NCI-H2227 (cell line): Measurements from ENCODE around the gene KLHL12.

Experiments
- DNase-seq: peaks from one replicate; lab custom pipeline; 2025; ENCODE audit not compliant: unreplicated experiment; lab: John Stamatoyannopoulos, UW

The KLHL12 gene

DNA sequence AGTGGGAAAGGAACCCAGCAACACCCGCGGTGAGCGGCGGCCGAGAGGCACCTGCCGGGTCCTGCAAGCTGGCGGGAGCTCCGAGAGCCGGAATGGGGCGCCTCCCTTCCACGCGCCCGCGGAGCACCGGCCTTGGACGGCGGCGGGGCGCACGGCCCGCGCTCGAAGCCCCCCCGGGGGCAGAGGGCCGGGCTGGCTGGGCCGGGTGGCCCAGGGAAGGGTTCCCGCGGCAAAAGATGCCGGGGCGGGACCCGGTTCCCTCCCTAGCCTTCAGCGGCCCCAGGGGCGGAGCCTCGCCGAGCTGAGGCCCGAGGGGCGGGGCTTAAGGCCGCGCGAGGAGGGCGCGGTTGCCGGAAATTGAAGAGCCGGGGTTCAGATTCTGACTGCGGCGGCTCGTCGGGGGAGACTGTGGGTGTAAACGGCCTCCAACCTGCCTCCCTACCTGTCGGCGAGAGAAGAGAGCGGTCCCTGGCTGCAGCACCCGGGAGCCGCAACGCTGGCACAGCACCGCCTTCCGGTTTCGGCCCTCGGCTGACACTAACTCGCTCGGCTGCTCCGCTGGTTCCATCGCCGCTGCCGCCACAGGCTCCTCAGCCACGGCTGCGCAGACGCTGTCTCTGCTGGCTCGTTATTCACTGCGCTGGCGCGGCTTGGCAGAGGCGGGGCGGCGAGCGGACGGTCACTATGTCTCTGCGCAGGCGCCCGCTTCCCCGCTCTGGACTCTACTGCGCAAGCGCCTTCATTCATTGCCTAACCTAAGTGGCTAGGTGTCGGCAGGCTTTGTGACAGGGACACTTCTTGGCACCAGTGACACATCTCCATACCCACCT lies 38.3 kb downstream of the KLHL12 start, which contains the start of gene RABIF:
TSS of gene RABIF (minus strand) at position 619 of the 830 bp plus-strand sequence. CDS start at position 568, 51 bp downstream.
- peak; percentile 98 for DNase-seq

DNA sequence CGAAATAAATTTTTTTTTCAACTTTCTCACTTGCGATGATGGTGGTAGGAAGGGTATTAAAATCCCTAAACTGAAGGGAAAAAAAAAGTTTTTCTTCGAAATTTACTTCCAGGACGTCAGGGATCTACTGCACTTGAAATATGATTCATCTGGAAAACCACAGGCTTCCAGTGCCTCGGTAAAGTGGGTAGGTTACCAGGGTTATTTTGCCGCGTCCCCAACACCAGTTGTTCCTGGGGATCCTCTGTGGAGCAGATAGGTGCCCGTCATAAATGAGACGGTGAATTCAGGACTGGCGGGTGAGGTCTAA lies 38.9 kb downstream of the KLHL12 start:
- no peak for DNase-seq

DNA sequence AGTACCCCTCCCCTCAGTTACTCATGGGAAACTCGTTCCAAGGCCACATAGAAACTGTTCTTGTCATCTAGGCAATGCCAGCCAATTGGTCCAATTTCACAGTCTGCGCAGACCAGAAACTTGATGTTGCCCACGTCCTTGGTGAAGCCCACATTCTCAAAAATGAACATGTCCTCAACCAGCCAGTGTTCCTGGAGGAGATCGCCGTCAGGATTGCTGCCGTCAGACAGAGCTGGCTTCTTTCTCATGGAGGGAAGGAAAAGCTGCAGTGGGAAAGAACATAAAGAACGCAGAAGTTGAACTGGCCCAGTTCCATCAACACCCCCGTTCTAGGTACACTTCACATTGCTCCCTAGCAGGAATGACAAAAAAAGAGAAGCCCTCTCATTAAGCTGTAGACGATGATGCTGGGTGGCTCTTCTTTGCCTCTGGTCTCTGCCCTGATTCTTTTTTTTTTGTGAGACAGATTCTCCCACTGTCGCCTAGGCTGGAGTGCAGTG lies 46.0 kb downstream of the KLHL12 start:
- DNase-seq, result no peak

DNA sequence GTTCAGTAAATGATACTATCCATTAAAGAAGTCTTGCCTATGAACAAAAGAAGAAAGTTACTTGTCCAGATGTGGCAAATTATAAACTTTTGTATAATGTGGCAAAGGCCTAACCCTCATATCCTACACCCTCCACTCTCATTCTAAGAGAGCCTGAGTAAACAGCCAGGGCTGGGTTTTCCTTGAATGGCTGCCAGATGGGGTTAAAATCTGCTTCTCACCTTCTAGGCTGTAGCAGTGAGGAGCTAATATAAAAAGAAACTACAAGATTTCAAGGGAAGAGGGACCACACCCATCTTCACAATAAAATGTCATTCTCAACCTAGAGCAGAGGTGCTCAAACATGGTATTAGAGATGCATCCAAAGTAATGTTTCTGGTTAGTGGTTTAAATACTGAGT lies 47.0 kb downstream of the KLHL12 start:
- DNase-seq, result no peak

DNA sequence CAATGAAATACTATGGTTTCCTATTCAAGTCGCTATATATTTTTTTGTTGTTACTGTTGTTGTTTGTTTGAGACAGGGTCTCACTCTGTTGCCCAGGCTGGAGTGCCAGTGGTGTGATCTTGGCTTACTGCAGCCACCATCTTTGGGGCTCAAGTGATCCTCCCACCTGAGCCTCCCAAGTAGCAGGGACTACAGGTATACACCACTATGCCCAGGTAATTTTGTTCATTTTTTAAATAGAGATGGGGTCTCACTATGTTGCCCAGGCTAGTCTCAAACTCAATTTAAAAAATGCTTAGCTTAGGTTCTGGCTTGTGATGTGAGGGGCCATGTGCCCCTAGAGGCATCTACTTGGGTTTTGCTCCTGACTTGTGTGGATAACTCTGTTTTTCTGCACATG lies 47.9 kb downstream of the KLHL12 start:
- DNase-seq, result no peak

DNA sequence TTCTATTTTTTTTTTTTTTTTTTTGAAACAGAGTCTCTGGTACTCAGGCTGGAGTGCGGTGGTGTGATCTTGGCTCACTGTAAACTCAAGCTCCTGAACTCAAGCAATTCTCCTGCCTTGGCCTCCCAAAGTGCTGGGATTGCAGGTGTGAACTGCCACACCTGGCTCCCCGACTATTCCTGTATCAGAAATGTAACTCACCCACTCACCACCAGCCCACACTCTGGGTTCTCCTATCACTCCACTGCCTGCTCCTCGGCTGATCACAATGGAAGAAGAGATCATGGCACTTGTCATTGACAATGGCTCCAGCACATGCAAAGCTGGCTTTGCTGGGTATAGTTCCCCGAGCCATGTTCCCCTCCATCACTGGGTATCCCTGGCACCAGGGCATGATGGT lies 54.0 kb downstream of the KLHL12 start:
- DNase-seq, result no peak

DNA sequence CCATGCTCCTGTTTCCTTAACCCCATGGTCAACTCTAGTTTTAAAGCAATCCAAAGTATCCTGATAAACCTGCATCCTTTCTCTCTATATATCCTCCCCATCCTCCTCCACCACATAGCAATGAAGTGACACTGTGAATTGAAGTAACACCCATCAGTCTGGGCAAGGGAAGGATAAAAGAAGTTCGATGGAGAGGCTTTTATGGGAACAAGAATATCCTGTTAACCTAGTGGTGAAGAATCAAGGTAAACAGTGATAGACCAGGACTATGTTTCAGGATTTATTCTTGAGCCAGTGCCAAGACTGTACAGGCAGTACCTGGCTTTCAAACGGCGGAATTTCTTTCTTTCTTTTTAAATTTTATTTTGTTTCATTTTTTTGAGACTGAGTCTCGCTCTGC lies 55.7 kb downstream of the KLHL12 start:
- no peak for DNase-seq

DNA sequence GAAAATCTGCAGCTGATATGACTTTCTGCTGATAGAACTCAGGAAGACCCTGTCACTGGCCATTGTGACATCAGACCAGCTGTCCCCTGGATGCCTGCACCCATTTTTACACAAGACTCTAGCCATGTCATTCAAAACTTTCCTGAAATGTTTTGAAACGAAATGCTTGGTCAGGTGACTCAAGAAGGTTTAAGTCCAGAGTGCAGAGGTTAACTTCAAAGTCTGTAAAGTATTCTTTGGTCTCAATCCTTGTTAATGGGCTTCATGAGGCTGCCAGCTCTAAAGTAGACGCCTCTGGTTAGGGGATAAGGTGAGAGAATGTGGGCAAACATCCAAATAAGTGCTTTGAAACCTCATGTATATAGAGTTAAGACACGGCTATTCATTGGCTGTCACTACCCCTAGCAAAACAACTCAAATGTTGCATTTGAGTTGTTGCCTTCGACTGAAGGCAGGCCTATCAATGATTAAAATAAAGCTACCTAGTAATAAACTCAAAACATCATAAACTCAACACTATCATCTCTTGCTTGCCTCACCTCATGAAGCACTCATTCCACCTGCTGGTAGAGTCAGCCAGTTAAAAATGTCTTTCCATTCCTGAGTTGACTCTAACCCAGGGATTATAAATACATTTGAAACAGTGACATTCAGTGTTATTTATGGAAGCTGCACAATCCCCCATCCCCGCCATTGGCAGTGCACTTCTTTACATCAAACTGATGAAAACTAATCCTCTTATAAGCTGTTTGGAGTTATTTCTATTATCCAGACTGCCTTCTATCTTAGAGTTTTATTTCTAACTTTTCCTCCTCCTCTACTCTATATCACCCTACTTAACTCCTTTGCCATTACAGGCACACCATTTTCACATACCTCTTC lies 64.1 kb downstream of the KLHL12 start:
- no peak for DNase-seq

DNA sequence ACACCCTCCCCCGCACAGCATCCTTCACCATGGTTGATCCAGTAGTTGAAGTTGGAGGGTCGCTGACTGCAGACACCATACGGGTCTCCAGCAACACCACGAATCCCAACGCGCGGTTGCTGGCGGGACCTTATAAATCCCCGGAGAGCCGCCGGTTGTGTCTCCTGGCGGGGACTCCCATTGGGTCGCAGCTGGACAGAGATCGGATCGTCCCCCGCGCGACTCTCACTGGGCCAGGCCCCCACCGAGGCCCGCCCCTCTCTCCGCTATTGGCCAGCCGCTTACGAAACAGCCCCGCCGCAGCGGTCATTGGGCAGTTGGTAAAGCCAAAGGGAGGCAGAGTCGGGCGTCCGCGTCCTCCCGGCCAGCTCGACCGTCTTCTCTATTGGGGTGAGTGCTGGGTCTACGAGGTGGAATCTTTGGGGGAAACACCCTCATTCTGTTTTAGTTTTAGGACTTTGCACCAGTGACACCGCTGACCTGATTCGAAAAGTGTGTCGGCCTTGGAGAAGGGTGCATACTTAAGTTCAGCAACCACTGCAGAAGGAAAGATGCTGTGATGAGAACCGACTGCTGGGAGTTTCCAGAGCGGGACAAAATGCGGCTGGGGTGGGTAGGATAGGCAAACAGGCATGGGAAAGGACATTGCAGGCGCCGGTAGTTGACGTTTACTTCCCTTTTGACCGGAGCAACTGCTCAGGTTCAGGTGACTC lies 65.5 kb downstream of the KLHL12 start:
- peak; percentile 97 for DNase-seq

DNA sequence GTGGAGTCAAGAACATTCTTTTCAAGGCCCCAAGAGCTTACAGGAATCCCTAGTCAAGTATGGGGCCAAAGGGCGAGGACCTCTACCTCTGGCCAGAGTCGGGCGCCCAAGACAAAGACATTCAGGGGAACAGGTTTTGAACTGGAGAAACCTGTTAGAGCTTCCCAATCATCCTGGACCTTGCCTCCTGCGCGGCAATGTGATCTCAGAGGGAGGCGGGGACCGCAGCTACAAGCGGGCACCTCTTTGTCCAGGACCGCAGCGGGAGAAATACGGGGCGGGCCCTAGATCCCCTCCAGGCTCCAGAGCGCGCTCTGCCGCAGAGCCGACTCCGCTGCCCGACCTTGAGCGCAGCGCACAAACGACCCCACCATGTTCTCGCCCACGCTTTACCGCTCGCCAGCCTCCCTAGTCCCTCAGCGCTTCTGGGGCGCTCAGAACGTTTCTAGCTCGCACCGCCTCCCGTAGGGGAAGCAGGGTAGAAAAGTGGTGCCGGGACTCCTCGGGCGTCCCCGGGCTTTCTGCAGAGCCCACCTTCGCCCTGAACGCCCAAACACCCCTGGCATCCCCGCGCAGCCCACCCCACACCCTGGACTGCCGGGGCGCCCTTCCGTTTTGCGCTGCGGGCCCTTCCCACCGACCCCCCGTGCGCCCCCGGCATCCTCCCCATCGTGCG lies 66.2 kb downstream of the KLHL12 start:
- DNase-seq, result peak; percentile 89

DNA sequence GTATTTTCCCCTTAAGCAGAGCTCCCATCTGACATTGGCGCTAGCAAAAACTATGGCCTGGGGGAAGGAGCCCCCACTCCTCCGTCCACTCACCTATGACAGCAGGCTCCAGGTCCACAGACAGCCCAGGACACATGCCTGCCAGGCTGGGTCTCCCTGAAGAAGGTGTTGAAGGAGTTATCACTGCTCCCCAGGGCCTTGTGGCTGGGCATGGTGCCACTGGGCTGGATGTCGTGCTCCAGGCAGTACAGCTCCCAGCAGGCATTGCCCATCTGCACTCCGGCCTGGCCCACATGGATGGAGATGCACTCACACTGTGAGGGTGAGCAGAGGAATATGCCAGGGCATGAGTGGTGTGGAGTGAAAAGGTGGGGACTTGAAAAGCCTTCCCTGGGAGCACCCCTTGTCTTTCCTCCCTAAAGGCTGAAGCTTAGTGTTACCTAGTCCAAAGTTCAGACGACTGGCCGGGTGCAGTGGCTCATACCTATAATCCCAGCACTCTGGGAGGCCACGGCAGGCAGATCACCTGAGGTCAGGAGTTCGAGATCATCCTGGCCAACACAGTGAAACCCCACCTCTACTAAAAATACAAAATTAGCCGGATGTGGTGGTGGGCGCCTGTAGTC lies 68.1 kb downstream of the KLHL12 start:
- no peak for DNase-seq

DNA sequence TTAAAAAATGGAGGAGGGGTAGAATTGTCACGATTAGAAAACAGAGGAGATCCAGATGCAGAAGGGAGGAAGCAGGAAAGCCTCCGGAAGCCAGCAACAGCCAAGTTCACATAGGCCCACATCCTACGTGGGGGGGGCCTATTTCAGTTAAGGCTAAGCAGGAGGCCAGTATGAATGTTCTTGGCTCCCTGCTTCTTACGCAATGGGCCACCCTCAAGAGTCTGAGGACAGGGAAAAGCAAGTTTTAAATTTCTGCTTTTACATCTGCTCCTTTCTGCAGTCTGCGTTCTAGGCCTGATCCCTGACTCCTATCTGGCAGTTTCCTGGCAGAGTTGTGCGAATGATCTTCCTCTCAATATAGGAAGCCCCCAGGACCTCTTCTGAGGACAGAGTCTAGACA lies 68.7 kb downstream of the KLHL12 start:
- DNase-seq, result no peak

DNA sequence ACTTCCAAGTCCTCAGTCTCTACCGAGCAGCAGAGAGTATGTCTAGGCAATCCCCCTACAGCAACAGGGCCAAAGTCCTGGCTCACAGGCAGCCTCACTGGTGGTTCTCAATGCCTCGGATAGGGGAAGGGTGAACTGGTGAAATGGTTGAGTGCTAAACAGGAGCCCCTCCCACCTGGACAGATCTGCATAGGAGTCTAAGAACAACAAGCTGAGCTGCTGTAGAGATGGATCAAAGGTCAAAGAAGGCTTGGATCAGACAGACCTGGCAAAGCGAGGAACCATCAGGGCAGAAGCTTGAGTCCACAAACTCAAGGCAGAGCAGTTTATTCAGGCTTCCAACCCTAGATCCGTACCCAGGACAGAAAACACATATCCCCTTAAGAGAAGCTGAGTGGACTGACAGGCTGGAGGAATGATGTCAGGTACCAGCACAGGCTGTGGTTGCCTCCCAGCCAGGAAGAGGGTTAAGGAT lies 69.9 kb downstream of the KLHL12 start:
- DNase-seq, result no peak

DNA sequence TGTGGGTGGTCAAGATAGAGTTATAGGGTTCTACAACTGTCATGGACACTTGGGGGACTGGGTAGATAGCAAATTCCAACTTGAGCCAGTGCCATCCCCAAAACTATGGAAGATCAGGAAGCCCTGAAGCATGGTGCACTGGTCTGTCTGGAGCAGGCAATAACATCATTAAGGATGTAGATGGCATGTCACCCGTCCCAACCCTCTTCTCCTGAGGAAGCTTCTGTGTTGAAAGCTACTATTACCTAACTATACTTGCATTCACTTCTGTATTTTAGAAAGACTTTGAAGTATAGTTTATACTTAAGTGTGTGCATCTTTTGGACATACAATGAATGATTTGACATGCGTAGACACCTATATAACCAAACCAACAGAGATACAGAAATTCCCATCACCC lies 71.0 kb downstream of the KLHL12 start:
- DNase-seq, result no peak

DNA sequence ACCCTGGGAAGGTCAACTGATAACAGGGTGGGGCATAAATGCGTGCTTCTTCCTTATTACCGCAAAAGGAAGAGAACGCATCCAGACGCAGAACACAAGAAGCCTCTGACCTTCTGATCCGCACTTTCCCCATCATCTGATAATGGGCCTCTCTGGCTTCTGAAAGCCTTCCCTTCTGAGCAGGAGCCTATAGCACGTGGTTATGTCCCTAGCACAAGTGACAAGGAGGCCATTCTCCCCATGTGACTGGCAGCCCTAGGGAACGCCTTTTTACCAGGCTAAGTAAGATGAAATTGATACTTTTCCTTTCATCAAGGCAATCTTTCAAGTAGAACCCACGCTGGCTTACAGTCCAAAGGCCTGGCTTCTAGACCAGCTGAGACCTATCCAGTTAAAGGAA lies 72.2 kb downstream of the KLHL12 start:
- no peak for DNase-seq

DNA sequence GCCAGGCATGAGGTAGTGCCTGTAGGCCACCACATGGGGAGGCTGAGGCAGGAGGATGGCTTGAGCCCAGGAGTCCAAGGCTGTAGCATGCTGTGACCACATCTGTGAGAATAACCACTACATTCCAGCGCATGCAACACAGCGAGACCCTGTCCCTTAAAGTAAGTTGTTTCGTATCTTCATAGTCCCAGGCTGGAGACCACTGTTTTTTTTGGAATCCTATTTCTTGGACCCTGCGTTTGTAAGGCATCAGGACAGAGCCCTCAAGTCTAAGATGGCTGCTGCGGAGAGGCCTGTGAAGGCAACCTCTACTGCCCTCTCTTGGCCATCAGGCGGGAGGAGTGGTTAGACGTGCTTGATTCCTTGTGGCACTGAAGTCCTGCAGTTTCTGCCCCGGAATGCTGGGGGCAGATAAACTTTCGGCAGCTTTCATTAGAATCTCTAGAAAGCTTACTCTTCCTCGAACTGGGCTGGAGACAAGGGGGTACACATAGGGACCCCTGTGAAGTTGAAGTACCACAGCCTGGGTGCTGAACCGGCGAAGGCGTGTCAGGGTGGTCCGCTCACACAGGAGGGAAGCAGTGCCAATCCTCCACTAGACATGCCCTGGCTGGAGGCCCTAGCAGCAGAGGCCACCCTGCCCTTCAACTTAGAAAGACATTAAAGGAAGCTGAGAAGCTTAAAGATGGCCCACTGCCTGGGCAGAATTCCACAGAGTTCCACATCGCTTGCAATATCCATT lies 74.7 kb downstream of the KLHL12 start:
- DNase-seq, result peak; percentile 48

DNA sequence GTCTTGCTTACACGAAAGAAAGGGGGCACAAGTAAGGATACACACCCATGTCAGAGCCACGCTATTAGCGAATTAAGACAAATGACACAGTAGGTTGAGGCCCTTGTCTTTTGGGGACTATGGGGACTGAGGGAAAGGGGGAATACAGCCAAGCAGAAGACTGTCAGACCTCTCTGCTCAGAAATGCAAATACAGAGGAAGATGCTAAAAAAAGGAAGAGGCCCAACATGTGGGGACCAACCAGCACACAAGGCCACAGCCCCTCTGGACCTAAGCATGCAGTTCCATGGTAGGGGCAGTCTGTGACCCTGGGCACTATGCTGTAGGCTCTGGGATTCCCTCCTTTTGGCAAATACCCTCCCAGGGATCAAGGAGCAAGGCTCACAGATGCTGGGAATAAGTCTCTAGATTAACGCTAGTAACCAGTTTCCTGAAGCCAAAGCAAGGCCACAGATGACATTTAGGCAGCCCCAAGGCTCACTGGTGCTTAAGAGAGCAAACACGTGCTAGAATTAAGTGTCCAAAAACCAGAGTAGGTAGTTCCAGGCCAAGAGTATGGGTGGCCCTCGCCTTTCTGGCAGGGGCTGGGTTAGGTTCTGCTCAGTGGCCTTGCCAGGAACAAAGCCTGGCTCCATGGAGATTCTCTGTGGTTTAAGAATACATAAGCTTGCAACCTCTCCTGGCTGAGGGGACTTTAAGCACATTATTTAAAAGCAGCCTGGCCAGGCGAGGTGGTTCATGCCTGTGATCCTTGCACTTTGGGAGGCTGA lies 76.3 kb downstream of the KLHL12 start:
- no peak for DNase-seq

DNA sequence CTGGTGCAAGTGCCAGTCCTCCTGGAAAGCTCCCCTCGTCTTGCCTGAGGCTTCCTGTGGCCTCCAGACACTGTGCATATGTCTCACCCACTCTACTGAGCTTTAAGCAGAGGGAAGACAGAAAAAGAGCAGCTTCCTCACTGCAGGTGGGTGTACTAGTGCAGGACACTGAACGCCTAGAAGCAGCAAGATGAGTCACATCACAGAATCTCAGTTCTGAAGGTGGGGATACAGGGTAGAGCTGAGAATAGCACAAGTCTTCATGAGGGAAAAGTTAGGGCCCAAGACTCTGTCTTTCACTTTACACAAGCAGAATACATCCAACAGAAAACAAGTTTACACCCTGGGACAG lies 78.9 kb downstream of the KLHL12 start:
- DNase-seq, result no peak

DNA sequence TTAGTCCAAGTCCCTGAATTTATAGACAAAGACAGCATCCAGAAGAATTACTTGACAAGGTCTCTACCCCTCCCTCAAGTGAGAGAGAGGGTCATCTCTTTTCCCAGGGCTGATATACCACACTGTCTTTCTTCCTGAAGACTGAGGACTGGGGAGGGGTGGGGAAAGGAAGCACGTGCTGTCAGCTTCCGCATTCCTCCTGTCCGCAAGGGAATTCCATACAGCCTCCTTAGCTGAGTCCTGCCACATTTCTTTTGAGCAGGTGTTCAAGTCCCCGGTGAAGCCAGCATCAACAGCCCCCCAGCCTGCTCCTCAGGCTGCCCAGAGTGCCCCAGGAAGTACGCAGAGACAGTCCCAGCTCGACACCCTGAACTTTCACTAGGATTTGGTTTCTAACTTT lies 82.1 kb downstream of the KLHL12 start:
- no peak for DNase-seq
